ENCODE results near the gene IP6K3.

- TF ChIP-seq CTCF (conservative IDR thresholded peaks at IDR 0.05; ENCODE audit: low read depth, low read length) (no peak), EZH2 (IDR thresholded peaks at IDR 0.05; ENCODE audit: borderline replicate concordance, low read depth, low read length, poor library complexity, severe bottlenecking) (no peak)
Measured at GRCh38 chr6:33708516-33709204, 38.0 kb downstream of the IP6K3 start.
